Amygdala (tissue), 56 donors: ENCODE measurements around the gene ZFAND4.
"Not testable (repeated sequence)": the region's sequence is repeated elsewhere in the genome, so short reads cannot be mapped to it uniquely, and the experiment has no call there.

ENCODE experiments used
- DNase-seq, 56 donors: peaks; one replicate each; lab custom pipeline; 2025; lab: John Stamatoyannopoulos, UW

The ZFAND4 gene

GRCh38 chr10:45644527-45644926 lies 28.0 kb downstream of the ZFAND4 start:
- no peak for DNase-seq

- DNase-seq: no peak
Measured at GRCh38 chr10:45640941-45641340, 31.6 kb downstream of the ZFAND4 start.

GRCh38 chr10:45640049-45640448 lies 32.5 kb downstream of the ZFAND4 start:
- DNase-seq: no peak

GRCh38 chr10:45627412-45628048 lies 45.0 kb downstream of the ZFAND4 start:
- no peak for DNase-seq

GRCh38 chr10:45625879-45626278 lies 46.7 kb downstream of the ZFAND4 start:
- no peak for DNase-seq

- DNase-seq: no peak
Measured at GRCh38 chr10:45624724-45625123, 47.8 kb downstream of the ZFAND4 start.

- no peak for DNase-seq
Measured at GRCh38 chr10:45614869-45615268, 57.7 kb downstream of the ZFAND4 start.

- DNase-seq: no peak
Measured at GRCh38 chr10:45612741-45613140, 59.8 kb downstream of the ZFAND4 start.

- DNase-seq: no peak
Measured at GRCh38 chr10:45608052-45608451, 64.5 kb downstream of the ZFAND4 start.

- DNase-seq: no peak
Measured at GRCh38 chr10:45607276-45607675, 65.3 kb downstream of the ZFAND4 start.

- DNase-seq: no peak
Measured at GRCh38 chr10:45602836-45603235, 69.7 kb downstream of the ZFAND4 start.

GRCh38 chr10:45602082-45602730 lies 70.4 kb downstream of the ZFAND4 start:
- no peak for DNase-seq

- not testable (repeated sequence) for DNase-seq
Measured at GRCh38 chr10:45601254-45601930, 71.2 kb downstream of the ZFAND4 start.

GRCh38 chr10:45600337-45601253 lies 72.0 kb downstream of the ZFAND4 start:
- DNase-seq: not testable (repeated sequence)

- no peak for DNase-seq
Measured at GRCh38 chr10:45599646-45600045, 72.9 kb downstream of the ZFAND4 start.

- DNase-seq: no peak
Measured at GRCh38 chr10:45599021-45599603, 73.5 kb downstream of the ZFAND4 start.

GRCh38 chr10:45596526-45596925 lies 76.0 kb downstream of the ZFAND4 start:
- no peak for DNase-seq

GRCh38 chr10:45594276-45595157 lies 78.1 kb downstream of the ZFAND4 start:
- peak; percentile 38 to 94 (median 85) for DNase-seq

- no peak for DNase-seq
Measured at GRCh38 chr10:45593938-45594275, 78.7 kb downstream of the ZFAND4 start.
